SW 1271 (cell line): Measurements from ENCODE around the gene PUM1.

Experiments
- DNase-seq, 2 experiments: peaks; one replicate each; lab custom pipeline; 2025; lab: John Stamatoyannopoulos, UW

Gene PUM1

DNA sequence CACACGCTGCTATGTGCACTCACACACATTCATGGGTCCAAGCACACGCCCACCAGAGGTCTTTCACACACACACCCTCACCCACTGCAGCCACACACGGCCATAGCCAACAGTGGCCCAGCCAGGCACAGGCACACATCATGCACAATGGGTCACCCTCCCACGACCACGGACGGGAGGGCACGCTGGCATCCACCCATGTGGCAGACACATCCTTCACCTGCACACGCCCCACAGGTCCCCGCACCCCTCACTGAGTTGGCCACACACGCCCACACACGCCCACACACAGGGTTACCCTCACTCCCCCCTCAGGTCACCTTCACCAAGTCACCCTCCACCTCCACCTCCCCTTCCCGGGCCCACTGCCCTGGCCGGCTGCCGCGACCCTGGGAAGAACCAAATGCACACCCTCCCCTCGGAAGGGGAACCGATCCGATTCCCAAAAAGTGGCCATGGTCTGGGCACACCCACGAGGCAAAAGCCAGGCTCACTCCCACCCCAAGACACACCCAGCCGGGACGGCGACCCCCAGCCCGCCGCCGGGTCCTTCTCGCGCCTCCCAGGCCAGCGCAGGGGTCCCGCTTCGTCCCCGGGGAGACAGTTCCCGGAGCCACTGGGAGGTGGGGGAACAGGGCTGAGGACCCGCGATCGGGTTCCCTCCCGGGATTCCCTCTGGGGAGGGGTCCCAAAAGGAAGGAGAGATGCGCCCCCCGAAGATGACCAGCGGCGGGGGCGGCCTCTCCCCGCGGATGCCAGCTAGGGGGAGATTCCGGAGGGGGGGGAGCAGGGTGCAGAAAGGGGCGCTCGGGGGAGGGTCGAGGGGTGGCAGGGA lies 157.8 kb downstream of the PUM1 start:
- no peak for DNase-seq

DNA sequence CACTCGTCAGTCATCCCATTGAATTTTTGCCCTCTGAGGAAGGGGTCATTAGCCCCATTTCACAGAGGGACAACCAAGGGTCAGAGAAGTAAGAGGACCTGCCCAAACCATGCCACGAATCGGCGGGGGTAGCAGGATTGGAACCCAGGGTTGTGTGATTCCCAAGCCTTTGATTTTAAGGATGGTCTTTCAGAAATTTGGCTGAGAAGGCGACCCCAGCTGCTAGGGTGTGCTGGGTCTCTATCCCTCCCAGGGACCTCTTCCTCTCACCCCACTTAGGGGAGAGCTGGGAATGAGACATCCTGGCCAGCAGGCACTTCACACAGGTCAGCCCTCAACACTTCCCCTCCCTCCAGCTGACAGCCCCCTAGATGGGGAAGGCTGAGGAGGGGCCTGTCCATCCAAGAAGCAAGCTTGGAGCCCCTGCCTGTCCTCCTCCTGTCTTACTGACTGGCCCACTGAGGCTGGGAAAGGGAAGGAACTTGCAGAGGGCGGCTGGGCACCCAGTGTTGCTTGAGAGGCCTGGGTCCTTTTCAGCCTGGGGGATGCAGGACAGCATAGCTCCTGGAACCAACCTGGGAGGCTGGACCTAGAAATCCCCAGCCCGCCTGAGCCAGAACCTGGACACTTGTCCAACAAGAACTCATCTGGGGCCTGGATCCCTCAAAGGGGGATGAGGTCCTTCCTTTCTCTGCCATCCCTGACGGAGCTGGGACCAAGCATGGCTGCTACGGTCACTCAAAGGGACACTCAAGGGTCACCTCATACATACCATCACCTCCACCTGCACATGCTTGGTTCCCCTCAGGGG lies 158.7 kb downstream of the PUM1 start:
- DNase-seq, result no peak

DNA sequence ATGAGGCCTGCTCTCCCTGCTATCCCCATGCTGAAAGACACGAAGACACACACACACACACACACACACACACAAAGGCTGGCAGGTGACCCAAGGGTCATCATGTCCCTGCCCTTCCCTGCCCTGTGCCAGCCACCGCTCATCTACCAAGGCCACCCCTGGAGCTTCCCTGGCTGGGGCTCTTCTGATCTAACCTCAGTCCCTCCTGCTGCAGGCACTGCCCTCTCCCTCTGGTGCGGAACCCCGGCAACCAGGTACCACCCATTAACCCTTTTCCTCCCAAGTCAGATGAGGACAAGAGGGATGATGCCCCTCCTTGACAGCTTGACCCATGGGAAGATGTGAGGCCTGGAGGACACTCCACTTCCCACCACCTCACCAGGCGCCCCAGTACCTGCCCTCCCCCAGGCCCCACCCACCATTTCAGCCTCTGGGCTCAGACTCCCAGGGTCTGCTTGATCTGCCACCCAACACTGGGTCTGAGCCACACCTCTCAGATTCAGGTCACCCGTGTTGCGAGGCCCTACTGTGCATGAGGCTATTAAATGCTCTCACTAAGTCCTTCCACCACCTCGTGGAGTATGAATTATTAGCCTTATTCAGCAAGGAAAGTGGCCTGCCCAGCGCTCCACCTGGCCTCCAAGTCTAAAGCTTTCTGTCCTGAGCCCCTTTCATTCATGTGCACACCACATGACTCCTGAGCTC lies 159.4 kb downstream of the PUM1 start:
- no peak for DNase-seq

DNA sequence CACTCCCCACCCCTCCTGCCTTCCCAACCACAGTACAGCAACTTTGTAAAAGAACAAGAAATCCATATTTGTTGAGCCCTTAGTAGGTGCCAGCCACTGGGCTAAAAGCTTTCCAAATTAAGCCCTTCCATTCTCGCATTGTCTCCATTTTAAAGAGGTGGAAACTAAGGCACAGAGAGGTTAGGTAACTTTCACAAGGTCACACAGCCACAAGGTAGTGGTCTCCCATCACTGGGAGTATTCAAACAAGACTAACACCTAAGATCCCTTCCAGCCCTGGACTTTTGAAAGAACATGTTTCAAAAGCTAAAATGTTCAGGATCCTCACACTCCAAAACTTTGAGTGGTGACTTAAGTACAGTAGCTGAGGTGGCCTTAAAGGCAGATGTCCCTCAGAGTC lies 160.1 kb downstream of the PUM1 start:
- DNase-seq, result no peak

DNA sequence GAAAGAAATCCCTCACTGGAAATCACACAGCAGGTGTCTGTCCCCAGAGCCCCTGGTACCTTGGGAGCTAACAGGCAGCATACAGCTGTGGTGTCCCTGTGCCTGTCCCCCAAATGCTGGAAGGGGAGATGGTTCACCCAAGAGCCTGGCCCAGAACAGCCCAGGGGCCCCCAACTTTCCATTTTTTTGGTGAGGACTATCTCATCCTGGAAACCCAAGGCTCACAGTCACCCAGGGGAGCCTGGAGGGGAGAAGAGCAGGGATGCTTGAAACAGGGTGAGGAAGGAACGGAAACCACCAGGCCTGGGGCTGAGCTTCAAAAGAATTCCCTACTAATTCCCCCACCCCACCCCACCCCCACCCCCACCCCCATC lies 160.6 kb downstream of the PUM1 start:
- no peak for DNase-seq

DNA sequence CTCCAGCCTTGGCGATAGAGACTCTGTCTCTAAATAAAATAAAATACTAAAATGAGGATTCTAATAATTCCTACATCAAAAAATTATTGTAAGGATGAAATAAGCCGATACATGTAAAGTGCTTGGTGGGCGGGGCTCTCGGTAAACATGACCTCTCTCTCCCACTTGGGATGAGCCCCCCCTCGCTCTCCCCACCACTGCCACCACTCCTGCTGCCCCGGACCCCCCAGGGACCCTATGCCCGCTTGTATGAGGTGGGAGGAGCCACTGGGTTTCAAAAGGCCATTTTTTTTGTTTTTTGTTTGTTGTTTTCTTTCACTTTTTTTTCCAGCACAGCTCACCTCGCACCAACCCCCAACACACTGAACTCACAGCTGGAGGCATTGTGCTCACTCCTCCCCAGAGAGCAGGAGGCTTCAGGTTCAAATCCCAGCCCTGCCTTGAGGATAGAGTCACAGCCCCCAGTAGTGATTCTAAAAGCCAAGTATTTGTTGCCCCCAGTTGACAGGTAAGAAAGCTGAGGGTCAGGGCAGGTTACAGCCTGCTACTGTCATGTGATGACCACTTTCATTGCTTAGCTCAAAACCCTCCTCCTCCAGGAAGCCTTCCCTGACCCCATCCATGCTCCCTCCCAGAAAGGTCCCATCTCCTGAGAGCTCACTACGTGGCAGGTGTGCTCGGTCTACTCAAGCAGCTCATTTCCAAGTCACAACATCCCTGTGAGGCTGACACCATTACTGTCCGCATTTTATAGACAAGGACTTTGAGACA lies 161.1 kb downstream of the PUM1 start:
- no peak for DNase-seq

DNA sequence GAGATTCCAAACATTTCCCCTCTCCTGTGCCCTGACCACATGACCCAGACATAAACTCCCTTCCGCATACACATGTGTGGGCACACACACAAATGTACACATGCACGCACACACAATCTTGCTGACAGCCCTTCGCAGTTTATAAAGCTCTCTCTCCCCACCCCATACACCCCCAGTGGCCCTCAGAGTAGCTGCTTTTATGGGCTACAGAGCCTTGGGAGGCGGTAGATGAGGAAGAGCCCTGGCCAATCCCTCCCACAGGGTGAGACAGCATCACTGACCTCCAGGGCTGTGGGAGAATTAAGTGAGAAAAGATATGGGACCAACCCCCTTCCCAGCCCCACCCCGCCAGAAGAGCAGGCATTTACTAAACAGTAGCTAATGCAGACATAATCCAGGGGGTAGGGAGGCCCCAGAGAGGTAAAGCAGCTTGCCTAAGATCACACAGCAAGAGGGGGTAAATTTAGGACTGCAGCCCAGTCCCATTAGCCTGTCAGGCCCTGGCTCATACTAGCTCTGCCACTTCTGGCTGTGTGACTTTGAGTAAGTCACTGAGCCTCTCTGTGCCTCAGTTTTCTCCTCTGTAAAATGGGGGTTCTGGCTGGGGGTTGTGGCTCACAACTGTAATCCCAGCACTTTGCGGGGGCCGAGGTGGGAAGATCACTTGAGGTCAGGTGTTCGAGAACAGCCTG lies 162.0 kb downstream of the PUM1 start:
- no peak for DNase-seq

DNA sequence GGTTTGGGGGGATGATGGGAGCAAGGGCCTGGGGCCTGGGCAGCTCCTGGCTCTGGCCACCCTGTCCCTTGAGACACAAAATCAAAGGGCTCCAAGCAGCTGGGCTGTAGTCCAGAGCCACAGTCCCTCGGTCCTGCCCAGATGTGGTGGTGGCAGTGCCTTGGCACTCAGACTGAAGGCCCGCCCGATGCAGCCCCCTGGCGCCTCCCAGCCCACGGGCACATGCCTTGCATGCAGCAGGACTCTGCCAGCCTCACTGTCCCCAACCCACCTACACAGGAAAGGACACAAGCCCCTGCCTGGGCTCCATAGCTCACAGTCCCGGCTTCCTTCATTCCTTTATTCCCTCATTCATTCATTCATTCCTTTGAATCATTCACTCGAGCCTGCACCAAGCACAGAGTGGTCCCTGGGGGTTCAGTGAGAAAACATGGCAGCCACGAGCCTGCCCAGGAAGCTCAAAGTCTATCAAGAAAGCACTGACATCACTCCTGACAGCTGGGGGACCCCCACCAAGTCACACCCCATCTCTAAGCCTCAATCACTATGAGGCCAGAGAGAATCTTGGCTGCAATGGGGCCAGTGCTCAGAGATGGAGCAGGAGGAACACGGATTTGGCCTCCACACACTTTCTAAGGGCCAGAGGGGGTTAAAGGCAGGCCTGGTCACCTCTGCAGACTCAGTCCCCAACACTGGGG lies 162.8 kb downstream of the PUM1 start:
- DNase-seq, result no peak

DNA sequence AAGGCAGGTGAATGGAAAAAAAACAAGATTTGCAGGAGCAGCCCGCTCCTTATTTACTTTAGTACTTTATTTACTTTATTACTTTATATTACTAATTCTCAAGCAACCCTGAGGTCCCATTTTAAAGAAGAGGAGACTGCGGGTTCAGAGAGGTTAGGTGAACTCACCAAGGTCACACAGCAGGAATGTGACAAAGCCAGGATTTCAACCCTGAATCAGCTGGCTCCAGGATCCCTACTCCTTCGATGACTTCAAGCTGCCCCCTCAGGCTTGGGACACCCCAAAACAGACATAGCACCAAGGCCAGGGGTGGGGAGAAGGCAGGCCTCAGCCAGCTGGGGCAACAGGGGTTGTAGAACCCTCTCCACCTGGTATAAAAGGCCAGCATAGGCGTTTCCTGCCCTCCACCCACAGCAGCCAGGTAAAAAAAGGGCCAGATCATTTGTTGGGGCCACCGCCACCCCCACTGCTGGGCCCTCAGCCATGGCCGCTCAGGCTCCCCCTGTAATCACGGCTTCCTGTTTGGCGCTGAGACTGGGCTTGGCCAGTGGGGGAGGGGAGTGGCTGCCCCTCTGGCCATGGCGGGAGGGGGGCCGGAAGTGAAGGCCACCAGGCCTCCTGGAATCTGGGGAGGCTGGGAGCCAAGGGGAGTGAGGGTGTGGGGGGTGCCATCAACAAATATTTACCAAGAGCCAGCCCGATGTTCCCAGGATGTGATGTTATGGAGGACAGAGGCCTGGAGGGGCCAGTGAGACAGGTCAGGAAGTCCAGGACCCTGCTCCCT lies 163.5 kb downstream of the PUM1 start:
- no peak for DNase-seq

DNA sequence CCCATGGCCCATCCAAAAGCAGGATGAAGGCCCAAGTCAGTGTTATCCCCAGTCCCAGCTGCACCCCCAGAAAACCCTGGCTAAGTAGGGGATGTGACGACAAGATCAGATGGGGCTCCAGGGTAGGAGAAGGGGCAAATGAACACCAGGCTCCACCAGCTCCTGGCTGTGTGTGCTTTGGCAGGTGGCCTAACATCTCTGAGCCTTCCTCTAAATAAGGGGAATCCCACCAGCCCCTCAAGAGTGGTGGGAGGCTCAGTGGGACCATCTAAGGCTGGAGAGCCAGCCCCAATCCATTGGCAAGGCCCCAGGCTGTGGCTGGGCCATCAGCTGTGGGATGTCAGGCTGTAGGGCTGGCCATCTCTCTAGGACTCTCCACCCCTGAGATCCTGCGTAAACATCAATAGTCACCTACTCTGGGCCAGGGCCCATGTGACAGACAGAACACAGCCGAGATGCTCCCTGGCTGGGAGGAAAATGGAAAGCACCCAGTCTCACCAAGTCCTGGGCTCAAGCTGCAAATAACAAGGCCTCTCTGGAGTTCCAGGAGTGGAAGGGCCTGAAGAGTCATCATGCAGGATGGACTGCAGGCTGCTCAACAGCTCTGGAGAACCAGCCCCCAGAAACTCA lies 164.5 kb downstream of the PUM1 start:
- no peak for DNase-seq

DNA sequence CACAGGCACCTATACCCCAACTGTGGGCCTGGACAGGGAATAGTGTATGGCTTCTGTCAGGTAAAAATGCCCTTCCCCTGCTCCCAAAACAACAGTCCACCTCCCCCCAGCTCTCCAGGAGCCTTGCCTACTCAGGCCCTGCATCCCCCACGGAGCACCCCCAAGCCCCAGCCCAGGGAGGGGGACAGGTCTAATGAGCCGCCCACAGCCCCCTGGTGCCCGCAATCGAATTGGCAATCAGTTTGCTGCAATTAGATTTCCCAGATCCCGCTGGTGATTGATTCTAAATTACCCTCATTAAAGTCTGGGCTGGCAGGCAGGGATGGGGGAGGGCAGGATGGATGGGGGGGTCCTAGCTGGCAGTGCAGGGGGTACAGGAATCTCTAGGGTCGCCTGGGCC lies 165.0 kb downstream of the PUM1 start:
- no peak for DNase-seq

DNA sequence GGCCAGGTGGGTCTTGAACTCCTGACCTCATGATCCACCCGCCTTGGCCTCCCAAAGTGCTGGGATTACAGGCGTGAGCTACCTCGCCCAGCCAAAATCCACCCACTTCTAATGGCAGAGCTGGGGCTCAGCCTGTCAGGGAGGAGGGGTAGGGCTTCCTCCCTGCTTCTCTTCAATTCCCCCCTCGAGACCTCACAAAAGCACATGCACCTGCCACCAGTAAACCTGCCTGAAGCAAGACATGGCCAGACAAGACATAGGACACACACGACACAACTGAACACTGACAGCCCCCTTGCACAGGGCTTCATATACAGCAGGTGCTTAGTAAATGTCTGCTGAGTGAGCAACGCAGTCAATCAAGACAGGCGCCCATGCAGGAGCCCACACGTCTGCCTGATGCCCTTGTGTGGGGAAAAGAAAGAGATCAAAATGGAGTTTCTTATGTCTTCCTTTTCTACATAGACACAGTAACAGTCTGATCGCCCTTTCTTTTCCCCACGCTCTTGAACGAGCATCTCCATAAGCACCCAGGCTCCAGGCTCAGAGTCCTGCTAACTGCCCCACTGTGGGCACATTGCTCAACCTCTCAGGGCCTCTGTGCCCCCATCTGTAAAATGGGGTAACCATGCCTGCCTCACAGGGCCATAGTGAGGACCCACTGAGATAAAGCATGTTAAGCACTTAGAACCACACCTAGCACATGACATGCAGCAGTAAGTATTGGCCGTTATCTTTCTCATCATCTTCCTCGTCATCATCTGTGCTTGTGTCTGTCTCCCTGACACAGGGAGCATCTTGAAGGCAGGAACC lies 165.7 kb downstream of the PUM1 start:
- DNase-seq, result no peak

DNA sequence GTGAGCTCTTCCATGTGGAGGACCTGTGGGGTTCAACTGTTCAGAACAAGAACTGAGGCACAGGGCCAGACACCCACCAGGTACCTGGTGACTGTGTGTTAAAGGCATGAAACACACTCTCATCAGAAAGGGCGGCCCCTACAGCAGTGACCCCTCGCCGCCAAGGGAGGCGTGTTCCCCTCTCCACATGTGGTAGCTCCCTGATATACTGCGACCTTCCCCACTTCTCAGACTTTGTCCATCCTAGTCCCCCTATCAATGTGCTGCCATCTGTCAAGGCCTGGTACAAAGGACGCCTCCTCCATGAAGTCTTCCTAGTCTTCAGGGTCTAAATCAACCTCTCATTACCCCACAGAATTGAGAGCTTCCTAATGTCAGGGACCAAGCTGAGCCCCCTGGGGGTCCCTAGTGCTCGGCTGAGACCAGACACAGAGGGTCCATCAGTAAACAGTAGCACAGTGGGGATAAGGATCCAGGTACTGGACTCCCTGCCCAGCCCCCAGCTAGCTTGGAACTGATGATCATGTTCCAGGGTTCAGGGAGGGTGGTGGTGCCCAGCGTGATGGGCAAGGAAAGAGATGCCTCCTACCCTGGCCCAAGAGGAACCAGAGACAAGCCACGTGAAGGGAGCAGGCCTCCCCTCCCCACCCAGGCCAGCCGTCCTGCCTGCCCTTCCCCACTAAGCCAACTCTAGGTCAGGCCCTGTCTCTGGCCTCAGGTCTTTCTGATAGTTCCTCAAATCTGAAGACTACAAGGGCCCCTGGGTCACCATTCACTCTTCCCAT lies 167.3 kb downstream of the PUM1 start:
- DNase-seq, result no peak

DNA sequence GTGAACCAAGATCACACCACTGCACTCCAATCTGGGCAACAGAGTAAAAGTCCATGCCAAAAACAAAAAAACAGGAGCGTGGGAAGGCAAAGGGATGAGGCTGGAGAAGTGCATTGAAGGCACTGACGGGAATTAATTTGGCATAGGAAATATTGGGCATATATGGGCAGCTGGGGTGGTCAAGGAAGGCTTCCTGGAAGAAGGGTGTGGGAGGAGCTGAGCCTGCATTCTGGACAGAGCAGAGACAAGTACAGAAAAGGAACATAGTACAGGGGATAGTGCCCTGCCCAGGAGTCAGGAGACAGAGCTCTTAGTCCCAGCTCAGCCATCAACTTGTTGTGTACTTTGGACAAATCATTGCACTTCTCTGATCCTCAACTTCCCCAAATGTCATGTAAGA lies 168.6 kb downstream of the PUM1 start:
- no peak for DNase-seq

DNA sequence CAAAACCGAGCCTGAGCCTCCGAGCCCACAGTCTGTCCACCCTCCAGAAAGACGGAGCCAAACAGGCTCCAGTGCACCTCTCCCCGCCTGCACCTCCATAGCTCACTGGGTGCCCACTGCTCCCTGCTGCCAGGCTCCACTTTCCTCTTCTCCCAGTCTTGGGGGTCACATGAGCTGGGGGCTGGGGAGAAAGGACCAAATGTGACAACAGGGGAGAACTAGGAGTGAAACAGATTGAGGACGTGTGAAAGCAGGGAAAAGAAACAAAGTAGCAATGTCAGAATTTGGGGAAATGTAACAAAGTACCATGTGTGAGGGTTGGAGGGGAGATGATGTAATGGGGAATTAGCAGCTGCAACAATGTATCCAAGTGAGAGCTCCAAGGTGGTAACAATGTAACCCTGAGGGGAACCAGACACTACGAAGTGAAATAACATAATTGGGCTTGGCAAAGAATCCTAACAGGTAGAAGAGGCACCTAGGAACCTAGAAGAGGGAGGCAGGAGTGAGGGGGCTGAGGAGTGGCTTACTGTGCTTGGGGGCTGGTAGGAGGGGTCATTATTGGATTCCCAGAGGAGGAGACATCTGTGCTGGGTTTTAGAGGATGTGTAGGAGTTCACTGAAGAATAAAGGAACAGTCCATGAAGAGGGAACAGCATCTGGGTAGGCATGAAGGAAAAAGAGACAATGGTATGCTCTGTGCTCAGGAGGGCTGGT lies 169.4 kb downstream of the PUM1 start:
- no peak for DNase-seq

DNA sequence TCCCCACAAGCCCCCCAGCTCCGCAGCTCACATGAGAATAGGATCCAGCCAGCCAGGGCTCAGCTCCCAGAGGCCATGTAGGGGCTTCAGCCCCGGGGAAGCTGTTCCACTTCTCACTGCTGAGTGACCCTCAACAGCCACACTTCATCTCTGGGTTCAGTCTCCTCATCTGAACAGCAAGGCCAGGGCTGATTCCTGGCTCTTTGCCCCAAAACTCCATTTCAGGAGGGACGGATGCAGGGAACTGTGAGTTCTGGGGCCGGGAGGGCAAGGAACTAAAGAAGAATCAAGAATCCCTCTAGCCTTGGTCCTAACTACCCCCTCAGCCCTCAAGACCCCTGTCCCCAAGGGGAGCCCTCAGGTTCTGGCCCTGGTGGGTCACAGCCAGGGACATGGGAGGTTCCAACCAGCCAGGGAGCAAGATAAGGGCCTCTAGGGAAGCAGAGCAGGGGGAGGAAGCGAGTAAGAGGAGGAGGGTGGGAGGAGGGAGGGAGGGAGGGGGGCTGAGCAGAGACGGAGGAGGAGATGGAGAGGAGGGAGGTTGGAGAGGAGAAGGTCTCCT lies 170.1 kb downstream of the PUM1 start:
- DNase-seq, result no peak

DNA sequence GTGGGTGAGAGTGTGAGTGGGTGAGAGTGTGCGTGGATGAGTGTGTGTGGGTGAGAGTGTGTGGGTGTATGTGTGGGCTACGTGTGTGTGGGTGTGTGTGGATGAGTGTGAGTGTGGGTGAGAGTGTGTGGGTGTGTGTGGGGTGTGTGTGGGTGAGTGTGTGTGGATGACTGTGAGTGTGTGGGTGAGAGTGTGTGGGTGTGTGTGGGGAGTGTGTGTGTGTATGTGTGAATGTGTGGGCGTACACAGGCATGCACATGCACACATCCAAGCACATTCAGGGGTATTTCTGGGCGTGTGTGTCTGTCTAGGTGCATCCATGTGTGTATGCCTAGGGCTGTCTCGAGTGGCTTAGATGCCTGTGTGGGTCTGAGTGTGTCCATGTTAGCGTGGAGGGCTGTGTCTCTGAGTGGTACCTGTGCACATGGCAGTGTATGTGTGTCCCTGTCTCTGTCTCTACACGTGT lies 171.0 kb downstream of the PUM1 start:
- DNase-seq, result no peak
